ENCODE measurements around the gene PYGM.

DNA sequence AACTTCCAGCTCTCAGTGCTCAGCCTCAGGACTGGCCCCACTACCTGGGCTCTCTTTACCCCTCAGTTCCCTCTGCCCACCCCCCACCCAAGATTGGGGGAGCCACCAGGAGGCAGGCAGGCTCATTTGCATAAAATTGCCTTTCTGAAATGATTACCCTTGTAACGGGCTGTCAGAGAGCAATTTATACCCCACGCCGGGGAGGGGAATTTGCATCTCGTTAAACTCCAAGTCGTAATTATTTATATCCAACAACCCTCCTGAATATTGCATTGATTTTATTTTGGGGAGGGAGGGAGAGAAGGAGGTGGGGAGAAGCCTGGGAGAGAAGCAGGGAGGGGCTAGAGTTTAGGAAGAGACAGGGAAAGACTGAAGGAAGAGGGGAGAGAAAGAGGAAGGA is 45.1 kb downstream of the PYGM start:
- TF ChIP-seq, protein P1, sequence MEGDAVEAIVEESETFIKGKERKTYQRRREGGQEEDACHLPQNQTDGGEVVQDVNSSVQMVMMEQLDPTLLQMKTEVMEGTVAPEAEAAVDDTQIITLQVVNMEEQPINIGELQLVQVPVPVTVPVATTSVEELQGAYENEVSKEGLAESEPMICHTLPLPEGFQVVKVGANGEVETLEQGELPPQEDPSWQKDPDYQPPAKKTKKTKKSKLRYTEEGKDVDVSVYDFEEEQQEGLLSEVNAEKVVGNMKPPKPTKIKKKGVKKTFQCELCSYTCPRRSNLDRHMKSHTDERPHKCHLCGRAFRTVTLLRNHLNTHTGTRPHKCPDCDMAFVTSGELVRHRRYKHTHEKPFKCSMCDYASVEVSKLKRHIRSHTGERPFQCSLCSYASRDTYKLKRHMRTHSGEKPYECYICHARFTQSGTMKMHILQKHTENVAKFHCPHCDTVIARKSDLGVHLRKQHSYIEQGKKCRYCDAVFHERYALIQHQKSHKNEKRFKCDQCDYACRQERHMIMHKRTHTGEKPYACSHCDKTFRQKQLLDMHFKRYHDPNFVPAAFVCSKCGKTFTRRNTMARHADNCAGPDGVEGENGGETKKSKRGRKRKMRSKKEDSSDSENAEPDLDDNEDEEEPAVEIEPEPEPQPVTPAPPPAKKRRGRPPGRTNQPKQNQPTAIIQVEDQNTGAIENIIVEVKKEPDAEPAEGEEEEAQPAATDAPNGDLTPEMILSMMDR (conservative IDR thresholded peaks at IDR 0.05 in 1 of 2, IDR thresholded peaks at IDR 0.05 in 1 of 2; ENCODE audit: low read depth in 1 of 2, low read length in 2 of 2), result no peak
- no peak for TF ChIP-seq EZH2 (IDR thresholded peaks at IDR 0.05; ENCODE audit: low read length, missing control alignments)

Measured in fibroblast of lung (primary cell).